ENCODE measurements around the gene RASL10A. TPM values are rescaled to one million over a fixed set of nuclear protein-coding genes. Genes with fewer than 3 reads are reported as not detected.

RASL10A gene
- total RNA-seq, 2 experiments from 2014 or later = 0.35 TPM; not detected in 1

- POLR2A ChIA-PET = interaction anchor here (1.1 kb wide), 1 partner anchor 30 kb away, joined by 3 read pairs; no protein-coding TSS in a partner anchor
- no peak overlapping the region for H3K27ac Mint-ChIP-seq
- peaks cover 53% of the 10 kb centered on the region for H3K36me3 Mint-ChIP-seq (ENCODE audit: low read depth)
Measured at GRCh38 chr22:29300467-29300806, 15.1 kb downstream of the RASL10A start.

GRCh38 chr22:29299136-29299900 is 16.2 kb downstream of the RASL10A start:
- Mint-ChIP-seq H3K27me3 (peaks cover 2% of the 10 kb centered on the region), H3K36me3 (ENCODE audit: low read depth) (peaks cover 57% of the 10 kb centered on the region), H3K4me1 (no peaks in the 10 kb centered on the region), H3K27ac (peak overlapping the region; percentile 7), H3K9me3 (ENCODE audit: low read depth) (no peaks in the 10 kb centered on the region), H3K4me3 (no peak overlapping the region)
- intact Hi-C loops (cut with DNase I, micrococcal nuclease) = no loop called here
- ChIA-PET CTCF (interaction anchor here (0.6 kb wide), 1 partner anchor 23 kb away, joined by 3 read pairs; no protein-coding TSS in a partner anchor), POLR2A (interaction anchor here (0.7 kb wide), 1 partner anchor 879 kb away, joined by 3 read pairs; no protein-coding TSS in a partner anchor)
- no peak for DNase-seq
- ATAC-seq = no peak

More at GRCh38 chr22:29300467-29300806, 15.1 kb downstream of the RASL10A start:
- no peak overlapping the region for H3K4me3 Mint-ChIP-seq
- H3K4me1 Mint-ChIP-seq = no peaks in the 10 kb centered on the region
- no peaks in the 10 kb centered on the region for H3K9me3 Mint-ChIP-seq (ENCODE audit: low read depth)
- ATAC-seq = no peak
- DNase-seq = no peak
- intact Hi-C loops (cut with DNase I, micrococcal nuclease) = no loop called here
- CTCF ChIA-PET = no interaction called here
- H3K27me3 Mint-ChIP-seq = peaks cover 10% of the 10 kb centered on the region

- DNase-seq (no peak), ATAC-seq (no peak)
- CTCF ChIA-PET = no interaction called here
- H3K27me3 Mint-ChIP-seq = no peaks in the 10 kb centered on the region
- H3K4me3 Mint-ChIP-seq = no peak overlapping the region
- POLR2A ChIA-PET = no interaction called here
- H3K9me3 Mint-ChIP-seq (ENCODE audit: low read depth) = no peaks in the 10 kb centered on the region
- no peaks in the 10 kb centered on the region for H3K4me1 Mint-ChIP-seq
- H3K36me3 Mint-ChIP-seq (ENCODE audit: low read depth) = peaks cover 63% of the 10 kb centered on the region
- no peak overlapping the region for H3K27ac Mint-ChIP-seq
- intact Hi-C loops (cut with DNase I, micrococcal nuclease) = no loop called here
Measured at GRCh38 chr22:29298641-29299040, 16.9 kb downstream of the RASL10A start.

GRCh38 chr22:29292379-29292778 is 23.1 kb downstream of the RASL10A start:
- Mint-ChIP-seq H3K36me3 (ENCODE audit: low read depth) (peaks cover 78% of the 10 kb centered on the region), H3K9me3 (ENCODE audit: low read depth) (no peaks in the 10 kb centered on the region), H3K4me3 (no peak overlapping the region), H3K4me1 (peaks cover 7% of the 10 kb centered on the region), H3K27ac (no peak overlapping the region), H3K27me3 (no peaks in the 10 kb centered on the region)
- CTCF ChIA-PET = interaction anchor here (1.1 kb wide), 1 partner anchor 10 kb away, joined by 3 read pairs; no protein-coding TSS in a partner anchor
- POLR2A ChIA-PET = no interaction called here
- intact Hi-C loops (cut with DNase I, micrococcal nuclease) = no loop called here
- no peak for DNase-seq
- ATAC-seq = no peak

- H3K4me1 Mint-ChIP-seq = peaks cover 7% of the 10 kb centered on the region
- ChIA-PET POLR2A (interaction anchor here (0.6 kb wide), 1 partner anchor 13 kb away, joined by 5 read pairs; no protein-coding TSS in a partner anchor), CTCF (interaction anchor here (1.1 kb wide), 1 partner anchor 19 kb away, joined by 3 read pairs; no protein-coding TSS in a partner anchor)
- H3K27ac Mint-ChIP-seq = no peak overlapping the region
- H3K27me3 Mint-ChIP-seq = no peaks in the 10 kb centered on the region
- H3K4me3 Mint-ChIP-seq = no peak overlapping the region
- intact Hi-C loops (cut with DNase I, micrococcal nuclease) = no loop called here
- peaks cover 76% of the 10 kb centered on the region for H3K36me3 Mint-ChIP-seq (ENCODE audit: low read depth)
- H3K9me3 Mint-ChIP-seq (ENCODE audit: low read depth) = no peaks in the 10 kb centered on the region
- no peak for ATAC-seq
- DNase-seq = no peak
Measured at GRCh38 chr22:29291215-29291614, 24.3 kb downstream of the RASL10A start.

GRCh38 chr22:29290061-29290460 is 25.4 kb downstream of the RASL10A start:
- POLR2A ChIA-PET = no interaction called here

GRCh38 chr22:29288837-29289236 is 26.7 kb downstream of the RASL10A start:
- Mint-ChIP-seq H3K4me3 (no peak overlapping the region), H3K27me3 (no peaks in the 10 kb centered on the region), H3K9me3 (ENCODE audit: low read depth) (no peaks in the 10 kb centered on the region), H3K36me3 (ENCODE audit: low read depth) (peaks cover 79% of the 10 kb centered on the region), H3K4me1 (peaks cover 11% of the 10 kb centered on the region), H3K27ac (peak overlapping the region; percentile 45)
- DNase-seq (no peak), ATAC-seq (no peak)
- intact Hi-C loops (cut with DNase I, micrococcal nuclease) = loop anchor here in 1 of 2 experiments (2.0 kb wide), 1 partner anchor 16 kb away; no protein-coding TSS in a partner anchor
- ChIA-PET CTCF (interaction anchor here (1.1 to 1.3 kb wide), 2 partner anchors 16 to 39 kb away, joined by 3 read pairs; no protein-coding TSS in a partner anchor), POLR2A (interaction anchor here (1.0 kb wide), 1 partner anchor 18 kb away, joined by 3 read pairs; no protein-coding TSS in a partner anchor)

More at GRCh38 chr22:29290061-29290460, 25.4 kb downstream of the RASL10A start:
- Mint-ChIP-seq H3K27me3 (no peaks in the 10 kb centered on the region), H3K4me1 (peaks cover 7% of the 10 kb centered on the region), H3K36me3 (ENCODE audit: low read depth) (peaks cover 76% of the 10 kb centered on the region), H3K9me3 (ENCODE audit: low read depth) (no peaks in the 10 kb centered on the region), H3K4me3 (no peak overlapping the region), H3K27ac (no peak overlapping the region)
- ATAC-seq (no peak), DNase-seq (no peak)
- intact Hi-C loops (cut with DNase I, micrococcal nuclease) = no loop called here
- CTCF ChIA-PET = no interaction called here

- ChIA-PET POLR2A (no interaction called here), CTCF (no interaction called here)
- intact Hi-C loops (cut with DNase I, micrococcal nuclease) = no loop called here
- Mint-ChIP-seq H3K36me3 (ENCODE audit: low read depth) (peaks cover 78% of the 10 kb centered on the region), H3K9me3 (ENCODE audit: low read depth) (no peaks in the 10 kb centered on the region), H3K4me3 (no peak overlapping the region), H3K4me1 (peaks cover 11% of the 10 kb centered on the region), H3K27me3 (no peaks in the 10 kb centered on the region), H3K27ac (no peak overlapping the region)
- ATAC-seq (no peak), DNase-seq (no peak)
Measured at GRCh38 chr22:29284196-29284595, 31.3 kb downstream of the RASL10A start.

- intact Hi-C loops (cut with DNase I, micrococcal nuclease) = no loop called here
- peaks cover 84% of the 10 kb centered on the region for H3K36me3 Mint-ChIP-seq (ENCODE audit: low read depth)
- H3K9me3 Mint-ChIP-seq (ENCODE audit: low read depth) = no peaks in the 10 kb centered on the region
- DNase-seq (no peak), ATAC-seq (no peak)
- no peak overlapping the region for H3K4me3 Mint-ChIP-seq
- no peaks in the 10 kb centered on the region for H3K27me3 Mint-ChIP-seq
- peaks cover 47% of the 10 kb centered on the region for H3K4me1 Mint-ChIP-seq
- POLR2A ChIA-PET = no interaction called here
- CTCF ChIA-PET = no interaction called here
- H3K27ac Mint-ChIP-seq = no peak overlapping the region
Measured at GRCh38 chr22:29277927-29278326, 37.6 kb downstream of the RASL10A start.

- ChIA-PET CTCF (interaction anchor here (0.6 to 1.1 kb wide), 2 partner anchors 8 to 88 kb away, joined by 3 to 5 read pairs; partner anchors contain the start of genes EWSR1 and RHBDD3), POLR2A (interaction anchor here (0.5 to 0.6 kb wide), 2 partner anchors 391 to 567 kb away, joined by 3 read pairs; no protein-coding TSS in a partner anchor)
- Mint-ChIP-seq H3K9me3 (ENCODE audit: low read depth) (no peaks in the 10 kb centered on the region), H3K27me3 (no peaks in the 10 kb centered on the region), H3K36me3 (ENCODE audit: low read depth) (peaks cover 88% of the 10 kb centered on the region), H3K4me1 (peaks cover 67% of the 10 kb centered on the region), H3K4me3 (no peak overlapping the region), H3K27ac (peak overlapping the region; percentile 43)
- no peak for DNase-seq
- intact Hi-C loops (cut with DNase I, micrococcal nuclease) = no loop called here
- ATAC-seq = no peak
Measured at GRCh38 chr22:29275819-29276565, 39.5 kb downstream of the RASL10A start.

- Mint-ChIP-seq H3K27me3 (no peaks in the 10 kb centered on the region), H3K4me3 (no peak overlapping the region), H3K4me1 (peaks cover 75% of the 10 kb centered on the region), H3K27ac (peak overlapping the region; percentile 28), H3K36me3 (ENCODE audit: low read depth) (peaks cover 92% of the 10 kb centered on the region), H3K9me3 (ENCODE audit: low read depth) (no peaks in the 10 kb centered on the region)
- no peak for DNase-seq
- ATAC-seq = no peak
- intact Hi-C loops (cut with DNase I, micrococcal nuclease) = no loop called here
- POLR2A ChIA-PET = interaction anchor here (0.5 kb wide), 1 partner anchor 566 kb away, joined by 3 read pairs; no protein-coding TSS in a partner anchor
- CTCF ChIA-PET = interaction anchor here (0.8 kb wide), 1 partner anchor 12 kb away, joined by 3 read pairs; no protein-coding TSS in a partner anchor
Measured at GRCh38 chr22:29275167-29275566, 40.3 kb downstream of the RASL10A start.

Measured in activated CD4-positive, alpha-beta T cell treated with anti-CD3 and anti-CD28 coated beads for 36 hours (primary cell).